Peyer's patch (tissue), 4 donors: ENCODE data around the gene SPEM1. TPM values are rescaled to one million over a fixed set of nuclear protein-coding genes. Genes with fewer than 3 reads are reported as not detected.

Source experiments
- DNase-seq, 3 donors: peaks; one replicate each; pipeline ENCODE4 v3.0.0-alpha.2; 2017 to 2019
- H3K27ac ChIP-seq, 4 donors: fragments of 200-600 bp; sonication (generic); one replicate each; pipeline ENCODE4 v1.5.1; 2016 to 2019
- H3K27me3 ChIP-seq, 2 donors: fragments of 200-600 bp; sonication (generic); one replicate each; pipeline ENCODE4 v1.5.1; 2019
- H3K36me3 ChIP-seq, 3 donors: fragments of 200-600 bp; sonication (generic); one replicate each; pipeline ENCODE4 v1.5.1; 2016 to 2019
- H3K4me1 ChIP-seq, 4 donors: fragments of 200-600 bp; sonication (generic); one replicate each; pipeline ENCODE4 v1.5.1; 2016 to 2019
- H3K4me3 ChIP-seq, 4 donors: fragments of 200-600 bp; sonication (generic); 1 replicate in 3 of 4; 2 replicates in 1 of 4; pipeline ENCODE4 v1.5.1; 2016 to 2019; ENCODE audit warnings: mild to moderate bottlenecking in 1 of 4
- H3K9me3 ChIP-seq, 4 donors: fragments of 200-600 bp; sonication (generic); one replicate each; pipeline ENCODE4 v1.5.1; 2016 to 2019; ENCODE audit warnings: mild to moderate bottlenecking in 1 of 4
- CTCF ChIP-seq, 6 experiments: fragments of 450-650 bp in 4 of 6; fragments of 200-600 bp in 2 of 6; sonication (generic) in 1 of 6; IDR thresholded peaks; one replicate each; pipeline ENCODE4 v1.5.1; 2017 to 2019; ENCODE audit warnings: antibody characterized with exemption in 6 of 6, mild to moderate bottlenecking in 3 of 6, moderate library complexity in 1 of 6
- POLR2A ChIP-seq, 2 donors: fragments of 450-650 bp; IDR thresholded peaks; one replicate each; pipeline ENCODE4 v1.5.1; 2017; ENCODE audit warnings: antibody characterized with exemption in 2 of 2, mild to moderate bottlenecking in 2 of 2, moderate library complexity in 2 of 2
- total RNA-seq, 4 donors: library from RNA; depleted of rRNA; stranded (reverse); fragments of >200 nt; gene quantifications; one replicate each; pipeline ENCODE4 v1.1.0, GENCODE V29; 2016

The SPEM1 gene
- total RNA-seq, 4 donors from 2014 or later, result not detected

DNA sequence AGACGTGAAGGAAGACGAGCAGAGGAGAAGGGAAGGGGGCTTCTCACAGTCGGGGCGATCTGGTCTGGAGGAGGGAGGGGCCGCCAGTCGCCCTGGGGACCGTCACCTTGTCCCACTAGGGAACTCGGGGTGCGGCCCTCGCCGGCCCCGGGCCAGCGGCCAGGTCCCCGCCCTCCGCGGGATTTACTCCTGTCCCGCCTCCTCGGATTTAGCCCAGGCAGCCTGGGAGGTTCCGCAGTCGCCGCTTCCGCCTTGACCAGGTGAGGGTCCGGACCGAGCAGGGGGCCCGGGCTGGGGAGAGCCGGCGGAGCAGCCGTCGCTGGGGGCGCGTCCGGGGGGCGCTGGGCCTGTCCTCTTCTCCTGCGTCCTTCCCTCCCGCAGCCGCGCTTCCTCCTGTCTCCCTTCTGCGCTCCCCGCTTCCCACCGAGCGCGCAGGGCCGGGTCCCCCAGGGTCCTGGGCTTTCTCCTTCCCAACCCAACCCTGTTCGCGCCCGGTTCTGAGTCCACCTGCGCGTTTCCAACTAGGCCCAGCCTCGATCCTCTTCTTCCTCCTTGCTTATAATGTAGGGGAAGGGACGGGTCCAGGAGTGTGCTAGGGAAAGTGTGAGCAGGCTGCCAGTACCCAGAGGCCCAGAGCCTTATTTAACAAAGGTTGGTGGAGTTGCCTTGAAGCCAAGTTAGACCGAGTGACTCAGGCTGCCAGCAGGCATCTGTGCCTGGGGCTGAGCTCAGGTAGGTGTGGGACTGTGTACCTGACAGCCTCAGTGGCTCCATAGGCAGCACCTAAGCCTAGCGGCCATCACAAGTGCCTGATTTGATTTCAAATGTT lies 39.1 kb upstream of the SPEM1 start, which contains the start of gene TNK1:
Gene TNK1 (plus strand): TSS at position 235 of the 829 bp plus-strand sequence. CDS start 1,838 bp downstream, outside the sequence.
- Histone ChIP-seq H3K4me1 (peaks cover 0 to 17% (median 7%) of the 10 kb centered on the region in 4 donors), H3K4me3 (peak within 1 kb of the TSS; percentile 24 to 73 (median 50)), H3K27ac (peak within 1 kb of the TSS; percentile 55 to 82 (median 70)), H3K9me3 (no peaks in the 10 kb centered on the region), H3K36me3 (peaks cover 0 to 3% (median 0%) of the 10 kb centered on the region in 3 donors), H3K27me3 (no peaks in the 10 kb centered on the region)
- TF ChIP-seq POLR2A (IDR thresholded peaks at IDR 0.05), result peak; percentile 79 to 88
- TF ChIP-seq CTCF (IDR thresholded peaks at IDR 0.05), result peak in 2 of 6 experiments; percentile 11 to 15
- DNase-seq, result peak in 2 of 3 donors; percentile 85 to 89

- DNase-seq, result no peak
- H3K36me3 ChIP-seq, result peaks cover 0 to 13% (median 0%) of the 10 kb centered on the region in 3 donors
- H3K4me1 ChIP-seq, result peaks cover 0 to 17% (median 7%) of the 10 kb centered on the region in 4 donors
- H3K9me3 ChIP-seq, result no peaks in the 10 kb centered on the region
- no peak overlapping the region for H3K27ac ChIP-seq
- no peak for TF ChIP-seq CTCF (IDR thresholded peaks at IDR 0.05)
- TF ChIP-seq POLR2A (IDR thresholded peaks at IDR 0.05), result no peak
- H3K4me3 ChIP-seq, result no peak overlapping the region
- no peaks in the 10 kb centered on the region for H3K27me3 ChIP-seq
These were observed 37.2 kb upstream of the SPEM1 start for GRCh38 chr17:7382901-7383300.

GRCh38 chr17:7383371-7383741 lies 36.8 kb upstream of the SPEM1 start:
- Histone ChIP-seq H3K36me3 (peaks cover 0 to 17% (median 0%) of the 10 kb centered on the region in 3 donors), H3K4me1 (peaks cover 0 to 17% (median 7%) of the 10 kb centered on the region in 4 donors), H3K4me3 (peak overlapping the region in 3 of 4 donors; percentile 46 to 61 (median 49)), H3K27ac (peak overlapping the region in 1 of 4 donors; percentile 87), H3K27me3 (no peaks in the 10 kb centered on the region), H3K9me3 (no peaks in the 10 kb centered on the region)
- TF ChIP-seq CTCF (IDR thresholded peaks at IDR 0.05) (no peak), POLR2A (IDR thresholded peaks at IDR 0.05) (no peak)
- no peak for DNase-seq

- H3K4me1 ChIP-seq, result peaks cover 0 to 17% (median 7%) of the 10 kb centered on the region in 4 donors
- no peaks in the 10 kb centered on the region for H3K9me3 ChIP-seq
- H3K27me3 ChIP-seq, result no peaks in the 10 kb centered on the region
- H3K4me3 ChIP-seq, result peak overlapping the region; percentile 46 to 61 (median 51)
- H3K36me3 ChIP-seq, result peaks cover 0 to 23% (median 0%) of the 10 kb centered on the region in 3 donors
- peak overlapping the region; percentile 61 to 87 (median 74) for H3K27ac ChIP-seq
- DNase-seq, result peak; percentile 60 to 83 (median 75)
- TF ChIP-seq CTCF (IDR thresholded peaks at IDR 0.05) (no peak), POLR2A (IDR thresholded peaks at IDR 0.05) (peak in 1 of 2 donors; percentile 37)
These were observed 36.2 kb upstream of the SPEM1 start for GRCh38 chr17:7383742-7384488.

GRCh38 chr17:7384489-7385081 lies 35.5 kb upstream of the SPEM1 start:
- peaks cover 0 to 28% (median 0%) of the 10 kb centered on the region in 3 donors for H3K36me3 ChIP-seq
- no peak for DNase-seq
- peaks cover 0 to 17% (median 7%) of the 10 kb centered on the region in 4 donors for H3K4me1 ChIP-seq
- H3K4me3 ChIP-seq, result peak overlapping the region; percentile 46 to 61 (median 51)
- H3K9me3 ChIP-seq, result no peaks in the 10 kb centered on the region
- no peaks in the 10 kb centered on the region for H3K27me3 ChIP-seq
- TF ChIP-seq CTCF (IDR thresholded peaks at IDR 0.05), result no peak
- no peak for TF ChIP-seq POLR2A (IDR thresholded peaks at IDR 0.05)
- peak overlapping the region; percentile 61 to 87 (median 74) for H3K27ac ChIP-seq
